Cardiac fibroblast (primary cell): ENCODE measurements around the gene MCF2L.

Experiments used
- DNase-seq, 2 donors: peaks; one replicate each; pipeline versions ENCODE4 v3.0.0 to v3.0.0-alpha.2; 2010; ENCODE audit warnings: low read depth in 2 of 2
- H3K4me3 ChIP-seq, 2 donors: replicated peaks in 1 of 2; 1 replicate in 1 of 2; 2 replicates in 1 of 2; pipeline ENCODE4 v1.5.1; 2011; ENCODE audit warnings: low read depth in 2 of 2, low read length in 2 of 2, mild to moderate bottlenecking in 2 of 2, moderate library complexity in 1 of 2
- CTCF ChIP-seq: IDR thresholded peaks from one replicate; pipeline ENCODE4 v1.5.1; 2011; ENCODE audit warnings: low read depth, mild to moderate bottlenecking, low read length, inconsistent platforms

Gene MCF2L

GRCh38 chr13:113049521-113049941 is 80.5 kb downstream of the MCF2L start:
- H3K4me3 ChIP-seq: no peak overlapping the region
- DNase-seq: no peak
- no peak for TF ChIP-seq CTCF

- no peak for TF ChIP-seq CTCF
- H3K4me3 ChIP-seq: no peak overlapping the region
- DNase-seq: no peak
Measured at GRCh38 chr13:113049981-113050380, 81.0 kb downstream of the MCF2L start.

GRCh38 chr13:113050734-113051431 is 81.9 kb downstream of the MCF2L start:
- no peak overlapping the region for H3K4me3 ChIP-seq
- TF ChIP-seq CTCF: no peak
- no peak for DNase-seq

- DNase-seq: no peak
- no peak overlapping the region for H3K4me3 ChIP-seq
- no peak for TF ChIP-seq CTCF
Measured at GRCh38 chr13:113051641-113052040, 82.6 kb downstream of the MCF2L start.

- DNase-seq: no peak
- no peak for TF ChIP-seq CTCF
- no peak overlapping the region for H3K4me3 ChIP-seq
Measured at GRCh38 chr13:113052206-113052605, 83.2 kb downstream of the MCF2L start.

- no peak overlapping the region for H3K4me3 ChIP-seq
- TF ChIP-seq CTCF: no peak
- DNase-seq: no peak
Measured at GRCh38 chr13:113052971-113053370, 84.0 kb downstream of the MCF2L start.

GRCh38 chr13:113053376-113053775 is 84.4 kb downstream of the MCF2L start:
- no peak for DNase-seq
- TF ChIP-seq CTCF: no peak
- no peak overlapping the region for H3K4me3 ChIP-seq
